Stimulated activated CD8-positive, alpha-beta memory T cell treated with anti-CD3 and anti-CD28 coated beads, Interleukin-15, amount 100 ng/mL, for 1 hour (primary cell): ENCODE measurements around the gene HEXD.
"Not testable (repeated sequence)": the region's sequence is repeated elsewhere in the genome, so short reads cannot be mapped to it uniquely, and the experiment has no call there.

Source experiments
- DNase-seq: peaks from one replicate; pipeline ENCODE4 v3.0.0-alpha.2; 2020; ENCODE audit warnings: low read depth

HEXD gene

DNA sequence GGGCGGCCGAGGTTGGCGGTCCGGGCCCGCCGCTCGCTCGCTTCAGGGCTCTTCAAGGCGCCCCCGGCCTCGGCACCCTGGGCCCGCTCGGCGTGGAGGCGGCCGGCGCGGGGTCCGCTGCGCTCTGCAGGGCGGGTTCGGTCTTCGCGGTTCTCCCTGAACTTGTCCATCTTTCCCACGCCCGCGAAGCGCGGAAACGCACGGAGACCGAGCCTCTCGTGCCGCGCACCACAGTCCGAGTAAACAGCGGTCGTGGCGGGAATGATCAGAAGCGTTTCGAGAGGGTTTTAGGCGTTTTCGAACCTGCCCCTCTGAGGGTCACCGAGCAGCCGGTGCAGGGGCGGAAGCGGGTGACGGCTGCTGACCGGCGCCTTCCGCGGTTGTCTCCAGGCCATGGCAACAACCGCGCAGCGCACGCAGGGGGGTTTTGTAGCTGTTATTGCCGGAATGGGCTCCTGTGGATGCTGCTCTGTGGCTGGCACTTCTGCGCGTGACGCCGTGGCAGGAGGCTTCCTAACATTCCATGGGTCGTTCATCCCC is 40.8 kb downstream of the HEXD start:
- no peak for DNase-seq

DNA sequence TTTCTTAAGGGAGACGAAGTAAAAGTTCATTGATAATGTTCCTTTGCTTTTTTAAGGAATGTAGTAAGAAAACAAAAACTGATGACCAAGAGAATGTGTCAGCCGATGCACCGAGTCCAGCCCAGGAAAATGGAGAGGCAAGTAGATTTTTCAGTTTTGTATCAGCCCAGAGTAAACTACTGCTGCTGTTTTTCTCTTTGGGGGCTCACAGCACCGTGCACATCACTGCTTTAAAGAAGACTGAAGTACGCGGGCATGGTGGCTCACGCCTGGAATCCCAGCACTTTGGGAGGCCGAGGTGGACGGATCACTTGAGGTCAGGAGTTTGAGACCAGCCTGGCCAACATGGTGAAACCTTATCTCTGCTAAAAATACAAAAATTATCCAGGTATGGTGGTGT is 41.8 kb downstream of the HEXD start:
- not testable (repeated sequence) for DNase-seq

DNA sequence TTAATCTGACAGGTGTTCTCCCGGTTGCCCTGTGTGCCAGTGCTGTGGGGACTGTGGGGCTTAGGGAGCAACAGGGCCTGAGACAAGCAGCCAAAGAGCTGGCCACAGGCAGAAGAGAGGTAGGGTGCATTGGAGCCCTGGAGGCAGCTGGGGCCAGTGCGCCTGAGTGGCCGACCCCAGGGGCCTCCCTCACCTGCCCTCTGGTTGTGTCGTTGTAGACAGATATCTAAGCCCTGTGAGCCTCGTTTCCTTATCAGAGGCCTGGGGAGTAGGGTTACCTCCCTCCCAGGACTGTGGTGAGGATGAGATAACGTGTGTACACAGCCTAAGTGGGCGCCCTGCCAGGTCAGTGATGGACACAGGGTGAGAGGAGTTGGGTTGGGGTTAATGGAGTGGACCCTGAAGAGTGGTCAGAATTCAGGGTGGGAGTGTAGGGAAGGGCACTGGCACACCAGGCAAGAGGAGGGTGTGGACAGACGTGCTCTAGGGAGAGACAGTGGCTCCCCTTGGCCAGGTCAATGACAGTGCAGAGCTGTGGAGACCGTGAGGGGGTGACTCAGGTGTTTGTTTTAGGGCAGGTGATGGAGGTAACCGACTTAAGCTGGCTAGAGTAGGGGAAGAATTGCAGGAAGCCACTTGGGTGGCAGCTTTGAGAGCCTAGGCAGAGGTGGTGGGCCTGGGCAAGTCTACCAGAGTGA is 43.8 kb downstream of the HEXD start:
- no peak for DNase-seq

DNA sequence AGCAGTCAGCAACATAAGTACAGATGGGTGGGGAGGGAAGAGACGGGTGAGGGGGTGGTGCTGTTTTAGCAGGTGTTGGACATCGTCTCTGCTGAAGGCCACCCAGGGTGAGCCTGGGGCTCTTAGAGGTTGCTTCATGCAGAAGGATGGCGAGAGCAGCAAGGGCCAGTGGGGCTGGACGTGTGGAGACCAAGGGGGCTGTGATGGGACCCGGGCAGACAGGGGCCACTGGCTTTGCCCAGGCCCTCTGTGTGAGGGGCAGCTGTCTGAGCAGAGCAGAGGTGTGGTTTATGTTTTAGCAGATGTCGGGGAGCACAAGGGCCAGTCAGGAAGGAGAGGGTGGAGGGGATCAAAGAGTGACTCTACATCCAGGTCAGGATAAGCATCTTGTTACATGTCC is 45.2 kb downstream of the HEXD start:
- no peak for DNase-seq

DNA sequence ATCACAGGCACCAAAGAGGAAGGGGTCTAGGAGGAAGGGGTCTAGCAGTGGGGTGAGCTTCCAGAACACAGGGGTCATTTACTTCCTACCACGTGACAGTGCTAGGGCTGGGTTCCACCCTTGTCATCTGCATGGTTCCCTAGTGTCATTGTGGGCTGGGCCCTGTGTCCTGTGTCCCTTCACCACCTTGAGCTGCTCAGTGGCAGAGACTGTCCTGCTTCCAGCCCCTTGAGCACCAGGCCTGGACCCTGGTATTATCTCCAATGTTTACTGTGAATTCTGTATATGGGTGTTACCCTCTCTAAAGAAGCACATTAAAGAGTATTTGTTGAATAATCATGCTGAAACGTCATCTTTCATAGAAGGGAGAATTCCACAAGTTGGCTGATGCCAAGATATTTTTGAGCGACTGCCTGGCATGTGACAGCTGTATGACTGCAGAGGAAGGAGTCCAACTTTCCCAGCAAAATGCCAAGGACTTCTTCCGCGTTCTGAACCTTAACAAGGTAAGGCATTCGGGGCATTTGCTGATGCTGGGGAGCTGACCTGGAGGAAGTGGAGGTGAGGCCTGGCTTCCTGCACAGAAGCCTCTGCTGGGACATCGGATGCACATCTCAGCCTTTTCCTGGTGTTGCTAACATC is 45.9 kb downstream of the HEXD start:
- DNase-seq = no peak

DNA sequence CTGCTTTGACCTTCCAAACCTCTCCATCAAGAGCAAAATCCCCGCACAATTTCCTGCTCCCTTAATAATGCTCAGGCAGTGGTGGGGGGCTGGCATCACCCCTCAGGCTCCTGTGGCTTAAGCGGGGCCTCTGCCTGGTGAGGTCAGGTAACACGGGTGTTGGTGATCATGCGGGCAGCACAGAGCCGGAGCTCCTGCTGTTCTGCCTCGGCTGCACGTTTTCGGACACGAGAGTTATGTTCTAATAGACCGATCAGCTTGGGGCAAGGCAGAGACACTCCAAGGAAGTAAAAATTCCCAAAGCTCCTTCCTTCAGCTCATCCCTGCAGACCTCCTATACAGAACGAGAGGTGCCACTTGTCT is 46.4 kb downstream of the HEXD start:
- DNase-seq = no peak

DNA sequence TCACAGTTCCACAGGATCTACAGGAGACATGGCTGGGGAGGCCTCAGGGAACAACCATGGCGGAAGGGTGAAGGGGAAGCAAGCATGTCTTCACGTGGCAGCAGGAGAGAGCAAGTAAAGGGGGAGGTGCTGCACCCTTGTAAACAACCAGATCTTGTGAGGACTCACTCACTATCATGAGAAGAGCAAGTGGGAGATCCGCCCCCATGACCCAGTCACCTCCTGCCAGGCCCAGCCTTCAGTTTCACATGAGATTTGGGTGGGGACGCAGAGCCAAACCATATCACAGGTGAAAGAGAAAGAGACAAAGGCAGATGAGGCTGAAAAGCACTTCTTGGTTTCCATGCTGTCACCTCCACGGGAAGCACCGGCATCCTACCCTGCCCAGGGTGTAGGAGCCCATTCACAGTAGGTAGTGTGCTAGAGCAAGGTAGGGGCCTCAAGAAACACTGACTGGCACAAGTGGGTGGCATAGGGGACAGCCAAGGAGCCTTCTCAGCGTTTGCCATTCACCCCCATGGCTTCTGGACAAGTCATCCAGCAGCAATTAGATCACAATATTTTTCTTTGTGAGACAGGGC is 47.0 kb downstream of the HEXD start:
- no peak for DNase-seq

DNA sequence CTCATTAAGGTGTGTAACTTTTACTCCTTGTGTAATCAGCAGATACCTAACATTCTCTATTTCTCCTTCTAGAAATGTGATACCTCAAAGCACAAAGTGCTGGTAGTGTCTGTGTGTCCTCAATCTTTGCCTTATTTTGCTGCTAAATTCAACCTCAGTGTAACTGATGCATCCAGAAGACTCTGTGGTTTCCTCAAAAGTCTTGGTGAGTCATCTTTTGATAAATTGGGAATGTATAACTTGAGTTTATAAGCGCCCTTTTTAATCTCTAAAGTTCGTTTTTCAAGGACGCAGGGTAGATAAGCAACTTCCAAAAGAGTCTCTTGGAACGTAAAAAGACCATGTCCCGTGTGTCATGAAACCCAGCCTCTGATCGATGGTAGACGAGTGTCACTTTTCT is 50.5 kb downstream of the HEXD start:
- DNase-seq = no peak

DNA sequence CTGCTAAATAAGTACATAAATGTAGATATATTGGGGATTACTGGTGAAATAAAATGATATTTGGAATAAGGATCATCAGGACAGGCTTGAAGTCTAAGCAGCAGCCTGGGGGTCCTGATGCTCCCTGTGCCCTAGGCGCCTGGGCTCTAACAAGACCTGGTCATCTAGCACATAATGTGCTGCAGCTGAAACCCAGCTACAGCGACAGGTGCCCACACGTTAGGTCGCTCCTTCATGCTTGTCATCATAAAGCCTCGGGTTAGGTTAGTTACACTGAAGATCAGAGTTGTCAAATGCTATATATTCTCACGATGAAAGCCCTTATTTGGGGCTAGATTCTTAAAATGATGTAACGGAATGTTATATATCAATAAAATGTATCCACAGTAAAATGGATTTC is 51.9 kb downstream of the HEXD start:
- no peak for DNase-seq

DNA sequence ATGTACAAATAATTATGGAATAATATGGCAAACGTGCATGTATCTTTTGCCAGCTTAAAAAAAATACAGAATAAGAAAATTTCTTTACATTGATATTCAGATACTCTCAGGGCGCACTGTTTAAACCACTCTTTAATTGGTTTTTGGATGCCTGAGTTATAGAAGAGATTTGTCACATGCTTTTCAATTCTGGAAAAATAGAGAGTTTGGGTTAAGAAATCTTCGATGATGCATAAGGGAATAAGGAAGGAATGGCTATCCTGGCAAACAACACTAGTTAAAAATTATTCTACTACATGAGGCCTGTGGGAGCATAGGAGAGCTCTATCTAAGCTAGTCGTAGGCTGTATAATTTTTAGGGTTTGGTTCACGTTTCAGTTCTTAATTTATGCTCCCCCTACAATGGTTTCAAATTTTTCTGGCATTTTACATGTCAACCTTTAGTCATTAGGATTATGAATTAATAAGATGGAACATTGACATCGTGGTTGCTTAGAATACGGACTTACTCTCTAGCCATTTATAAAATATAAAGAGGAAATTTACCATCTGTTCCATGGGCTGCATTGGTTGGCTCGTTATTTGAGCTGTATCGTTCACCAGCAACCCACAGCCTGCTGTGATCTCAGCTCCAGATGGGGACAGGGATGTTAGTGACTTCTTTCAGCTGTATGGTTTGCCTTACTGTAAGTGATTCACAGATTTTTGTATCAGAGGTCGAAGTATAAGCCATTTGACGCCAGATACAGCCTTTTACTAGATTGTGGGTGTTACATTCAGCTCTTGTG is 56.3 kb downstream of the HEXD start:
- DNase-seq = no peak

DNA sequence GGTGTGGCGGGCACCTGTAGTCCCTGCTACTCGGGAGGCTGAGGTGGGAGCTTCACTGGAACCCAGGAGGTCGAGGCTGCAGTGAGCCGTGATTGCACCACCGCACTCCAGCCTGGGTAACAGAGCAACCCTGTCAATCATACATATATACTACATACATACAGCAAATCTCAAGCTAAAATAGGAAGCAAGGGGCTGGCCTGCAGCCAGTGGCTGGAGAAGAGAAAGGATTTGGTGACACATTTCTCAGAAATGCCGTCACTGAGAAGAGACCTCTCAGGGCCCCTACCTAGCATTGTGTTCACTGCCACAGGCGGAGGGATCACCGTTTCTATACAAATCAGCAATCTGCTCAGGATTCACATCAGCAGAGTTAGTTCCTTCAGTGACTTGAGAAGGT is 57.3 kb downstream of the HEXD start:
- no peak for DNase-seq

DNA sequence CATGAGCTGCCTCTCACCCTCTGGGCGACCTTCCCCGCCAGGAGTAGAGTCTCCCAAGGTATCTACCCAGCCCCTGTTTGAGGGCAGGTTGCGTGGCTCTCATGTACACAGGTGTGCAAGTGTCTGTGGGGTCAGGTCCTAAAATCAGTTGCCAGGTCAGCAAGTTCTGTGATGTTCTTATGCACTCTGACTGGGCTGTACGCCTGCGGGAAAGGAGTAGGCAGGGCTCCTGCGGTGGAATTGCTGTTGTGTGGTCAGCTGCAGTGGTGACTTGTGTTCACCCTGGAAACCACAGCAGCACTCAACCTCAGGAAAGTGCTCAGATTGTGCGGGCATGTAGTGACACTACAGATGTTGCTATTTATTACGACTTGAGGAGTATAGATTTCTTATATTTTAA is 59.8 kb downstream of the HEXD start:
- no peak for DNase-seq

DNA sequence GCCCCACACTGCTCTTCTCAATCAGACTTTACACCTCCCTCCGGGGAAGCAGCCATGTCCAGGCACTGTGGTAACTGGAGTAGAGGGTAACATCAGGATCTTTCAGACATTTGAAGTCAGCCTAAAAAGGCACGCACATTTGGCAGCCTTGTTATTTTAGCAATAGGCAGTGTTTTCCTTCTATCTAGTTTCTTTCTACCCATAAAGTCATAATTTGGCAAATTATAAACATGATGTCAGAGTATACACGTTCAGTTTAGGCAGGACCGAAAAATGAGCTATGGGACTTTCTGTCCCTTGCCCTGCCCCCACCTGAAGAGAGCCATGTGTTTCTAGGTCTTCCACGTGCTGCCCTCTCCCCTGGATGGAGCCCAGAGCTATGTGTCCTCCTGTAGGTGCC is 61.5 kb downstream of the HEXD start:
- no peak for DNase-seq

DNA sequence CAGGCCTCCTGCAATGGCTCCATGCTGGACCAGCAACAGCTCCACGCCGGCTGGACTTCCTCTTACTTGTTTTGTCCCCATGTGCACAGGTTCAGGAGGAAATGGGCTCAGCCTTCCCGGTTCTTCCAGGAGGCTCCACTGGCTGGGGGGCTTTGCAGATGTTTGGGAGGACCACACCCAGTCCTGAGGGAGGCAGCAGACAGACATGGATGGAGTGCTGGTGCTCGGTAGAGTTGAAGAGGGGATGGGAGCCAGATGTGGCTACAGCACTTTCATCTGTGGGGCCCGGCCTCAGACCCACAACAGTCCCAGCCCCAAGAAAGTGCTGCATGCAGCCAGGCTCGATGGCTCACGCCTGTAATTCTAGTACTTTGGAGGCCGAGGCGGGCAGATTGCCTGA is 62.2 kb downstream of the HEXD start:
- DNase-seq = no peak

DNA sequence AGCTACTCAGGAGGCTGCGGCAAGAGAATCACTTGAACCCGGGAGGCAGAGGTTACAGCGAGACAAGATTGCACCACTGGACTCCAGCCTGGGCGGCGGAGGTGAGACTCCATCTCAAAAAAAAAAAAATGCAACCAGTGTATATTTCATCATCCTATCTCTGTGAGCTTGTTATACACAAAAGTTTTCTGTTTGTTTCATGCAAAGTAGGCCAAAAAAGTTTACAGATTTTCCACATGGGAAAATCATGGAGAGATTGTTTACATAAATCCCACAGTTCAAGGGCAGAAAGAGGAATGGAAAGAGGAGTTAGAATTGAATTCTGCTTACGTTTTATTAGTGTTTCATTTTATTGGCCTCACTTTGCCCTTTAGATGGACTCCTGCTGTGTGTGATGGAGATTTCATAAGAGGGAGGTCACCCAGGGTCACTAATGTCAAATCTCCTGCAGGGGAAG is 65.1 kb downstream of the HEXD start:
- no peak for DNase-seq

DNA sequence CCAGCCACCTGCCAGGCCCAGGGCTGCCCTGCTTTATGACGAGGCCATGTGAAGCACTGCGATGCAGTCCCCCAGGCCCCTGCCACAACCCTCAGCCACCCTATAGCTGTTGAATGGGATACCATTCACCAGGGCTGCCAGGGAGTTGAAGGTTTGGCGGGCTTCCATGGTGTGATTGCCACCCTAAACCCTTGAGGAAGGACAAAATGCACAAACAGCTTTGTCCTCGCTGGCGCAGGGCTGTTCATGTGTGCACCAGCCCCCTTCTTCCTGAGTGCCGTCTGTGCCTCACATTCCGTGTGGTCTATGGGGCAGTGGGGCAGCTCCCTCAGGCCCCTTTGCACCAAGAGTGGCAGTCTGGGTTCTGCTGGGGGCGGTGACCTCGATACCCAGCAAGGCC is 65.7 kb downstream of the HEXD start:
- no peak for DNase-seq

DNA sequence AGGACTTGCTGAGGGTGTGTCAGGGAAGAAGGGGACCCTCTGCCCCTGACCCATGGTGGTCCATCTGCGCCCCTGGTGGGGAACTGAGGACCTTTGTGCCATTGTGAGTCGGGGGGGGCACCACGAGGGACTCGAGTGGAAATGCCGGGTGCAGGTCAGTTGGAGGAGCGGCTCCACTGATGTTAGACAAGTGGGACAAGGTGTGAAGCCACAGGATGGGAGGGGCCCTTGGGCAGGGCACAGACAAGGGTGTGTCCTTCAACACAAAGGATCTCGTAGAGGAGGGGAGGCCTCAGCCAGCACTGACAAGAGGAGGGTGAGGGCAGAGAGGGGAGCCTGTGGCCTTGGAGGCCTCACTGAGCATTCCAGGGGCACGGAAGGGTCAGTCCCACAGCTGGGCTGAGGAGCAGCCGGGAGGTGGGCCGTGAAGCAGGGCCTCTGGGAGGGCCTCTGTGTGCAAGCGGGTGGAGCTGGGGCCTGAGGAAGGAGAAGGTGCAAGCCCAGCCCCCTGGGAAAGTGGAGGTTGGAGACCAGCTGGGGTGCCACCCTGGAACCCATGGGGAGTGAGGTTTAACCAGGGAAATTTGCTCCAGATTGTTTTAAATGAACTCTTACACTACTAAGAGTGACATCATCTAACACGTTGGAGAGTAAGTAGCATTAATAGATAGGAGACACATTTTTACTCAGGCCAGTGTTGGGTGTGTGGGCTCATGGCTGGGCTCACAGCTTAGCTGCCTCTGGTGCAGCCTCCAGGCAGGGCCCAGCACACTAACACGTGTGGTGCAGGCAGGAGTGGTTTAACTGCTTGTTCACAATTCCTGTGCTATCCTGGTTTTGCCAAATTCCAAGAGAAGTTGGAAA is 68.3 kb downstream of the HEXD start:
- DNase-seq = no peak

DNA sequence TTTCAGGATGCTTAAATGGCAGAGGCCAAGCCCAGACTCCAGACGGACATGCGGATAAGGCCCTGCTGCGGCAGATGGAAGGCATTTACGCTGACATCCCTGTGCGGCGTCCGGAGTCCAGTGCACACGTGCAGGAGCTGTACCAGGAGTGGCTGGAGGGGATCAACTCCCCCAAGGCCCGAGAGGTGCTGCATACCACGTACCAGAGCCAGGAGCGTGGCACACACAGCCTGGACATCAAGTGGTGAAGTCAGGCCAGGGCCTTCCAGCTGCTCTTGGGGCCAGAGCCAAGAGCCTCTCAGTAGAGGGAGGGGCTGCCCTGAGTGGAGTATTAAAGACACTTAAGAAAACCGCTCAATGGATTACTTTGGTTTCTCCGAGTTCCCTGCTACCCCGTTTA is 69.8 kb downstream of the HEXD start:
- no peak for DNase-seq

DNA sequence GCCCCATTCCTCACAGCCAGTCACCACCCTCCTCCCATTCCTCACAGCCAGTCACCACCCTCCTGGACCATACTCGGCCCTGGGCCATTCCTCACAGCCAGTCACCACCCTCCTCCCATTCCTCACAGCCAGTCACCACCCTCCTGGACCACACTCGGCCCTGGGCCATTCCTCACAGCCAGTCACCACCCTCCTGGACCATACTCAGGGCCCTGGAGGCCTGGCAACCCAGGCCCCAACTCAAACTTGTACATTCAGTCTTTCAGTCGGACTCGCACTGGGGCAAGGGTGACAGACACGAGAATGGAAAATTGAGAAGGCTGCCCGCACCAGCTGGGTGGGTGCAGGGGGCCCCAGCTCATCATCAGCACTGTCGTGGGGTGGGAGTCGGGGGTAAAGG is 71.0 kb downstream of the HEXD start:
- no peak for DNase-seq

DNA sequence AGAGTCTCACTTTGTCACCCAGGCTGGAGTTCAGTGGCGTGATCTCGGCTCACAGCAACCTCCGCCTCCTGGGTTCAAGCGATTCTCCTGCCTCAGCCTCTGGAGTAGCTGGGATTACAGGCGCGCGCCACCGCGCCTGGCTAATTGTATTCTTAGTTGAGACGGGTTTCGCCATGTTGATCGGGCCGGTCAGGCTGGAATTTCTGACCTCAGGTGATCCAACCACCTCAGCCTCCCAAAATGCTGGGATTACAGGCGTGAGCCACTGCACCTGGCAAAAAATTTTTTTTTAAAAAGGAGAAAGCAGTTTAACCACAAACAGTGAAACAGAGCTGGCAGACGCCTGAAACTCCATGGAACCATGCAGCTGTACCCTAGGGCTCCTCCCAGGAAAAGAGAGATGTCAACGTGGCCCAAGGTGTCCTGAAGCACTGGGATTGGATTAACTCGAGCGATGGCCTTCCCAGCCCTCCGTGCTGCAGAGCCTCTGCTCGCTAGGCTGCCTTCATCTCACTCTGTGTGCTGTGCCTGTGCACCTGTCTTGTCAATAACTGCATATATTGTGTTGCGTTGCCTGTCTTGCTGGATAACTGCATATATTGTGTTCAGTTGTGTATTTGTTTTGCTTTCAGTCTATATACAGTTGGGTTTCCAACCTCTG is 71.8 kb downstream of the HEXD start:
- no peak for DNase-seq

DNA sequence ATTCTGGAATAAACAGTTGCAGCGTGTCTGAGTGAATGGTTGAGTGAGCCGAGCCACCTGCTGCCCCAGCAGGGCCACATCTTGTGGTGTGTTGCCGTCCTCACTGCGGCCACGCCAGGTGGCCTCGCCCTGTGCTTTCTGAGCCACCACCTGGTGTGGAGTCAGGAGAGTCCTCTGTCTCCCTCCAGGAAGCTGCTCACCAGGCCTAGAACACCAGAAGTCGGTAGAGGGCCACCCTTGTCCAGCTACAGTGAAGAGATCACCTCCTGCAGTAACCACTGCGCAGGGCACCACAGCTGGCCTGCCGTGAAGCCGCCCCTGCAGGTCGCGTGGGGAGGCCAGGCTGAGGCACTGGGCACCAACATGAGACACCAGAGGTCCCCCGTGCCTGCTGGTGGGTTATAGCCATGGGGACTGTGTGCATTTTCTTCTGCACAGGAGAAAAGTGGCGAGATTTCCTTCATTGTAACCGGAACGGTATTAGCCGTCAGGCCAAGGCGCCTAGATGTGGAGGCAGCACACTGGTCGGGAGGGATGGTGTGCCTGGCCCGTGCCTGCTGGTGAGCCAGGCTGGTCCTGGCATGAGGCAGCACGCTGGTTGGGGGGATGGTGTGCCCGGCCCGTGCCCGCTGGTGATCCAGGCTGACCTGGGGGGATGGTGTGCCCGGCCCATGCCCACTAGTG is 72.5 kb downstream of the HEXD start:
- no peak for DNase-seq
